ENCODE data around the gene CHRM5.

GRCh38 chr15:34059946-34060345 lies 91.6 kb downstream of the CHRM5 start:
- TF ChIP-seq EP300 (IDR thresholded peaks at IDR 0.05) (no peak), CTCF (IDR thresholded peaks at IDR 0.05) (no peak)

Measured in tibial nerve (tissue), 4 donors.